ENCODE results near the gene DISC1.

DISC1 gene

DNA sequence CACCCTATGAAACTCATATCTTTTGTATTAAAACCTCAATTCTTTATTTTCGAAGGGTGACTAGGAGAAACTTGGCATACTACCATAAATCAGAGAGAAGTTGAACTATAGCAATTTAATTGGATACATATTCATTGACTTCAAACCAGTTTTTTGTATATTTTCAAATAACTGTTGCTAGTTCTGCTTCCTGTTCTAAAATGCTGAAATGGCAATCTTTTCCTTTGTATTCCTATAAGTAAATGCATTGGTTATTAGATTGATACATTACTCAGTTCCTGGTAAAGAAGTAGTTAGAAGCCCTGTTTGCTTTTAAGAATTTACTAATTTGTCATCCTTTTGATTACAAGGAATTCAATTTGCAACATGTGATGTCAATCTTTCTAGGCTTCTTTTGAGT is 200.0 kb downstream of the DISC1 start:
- ATAC-seq: no peak
- TF ChIP-seq, protein P1, sequence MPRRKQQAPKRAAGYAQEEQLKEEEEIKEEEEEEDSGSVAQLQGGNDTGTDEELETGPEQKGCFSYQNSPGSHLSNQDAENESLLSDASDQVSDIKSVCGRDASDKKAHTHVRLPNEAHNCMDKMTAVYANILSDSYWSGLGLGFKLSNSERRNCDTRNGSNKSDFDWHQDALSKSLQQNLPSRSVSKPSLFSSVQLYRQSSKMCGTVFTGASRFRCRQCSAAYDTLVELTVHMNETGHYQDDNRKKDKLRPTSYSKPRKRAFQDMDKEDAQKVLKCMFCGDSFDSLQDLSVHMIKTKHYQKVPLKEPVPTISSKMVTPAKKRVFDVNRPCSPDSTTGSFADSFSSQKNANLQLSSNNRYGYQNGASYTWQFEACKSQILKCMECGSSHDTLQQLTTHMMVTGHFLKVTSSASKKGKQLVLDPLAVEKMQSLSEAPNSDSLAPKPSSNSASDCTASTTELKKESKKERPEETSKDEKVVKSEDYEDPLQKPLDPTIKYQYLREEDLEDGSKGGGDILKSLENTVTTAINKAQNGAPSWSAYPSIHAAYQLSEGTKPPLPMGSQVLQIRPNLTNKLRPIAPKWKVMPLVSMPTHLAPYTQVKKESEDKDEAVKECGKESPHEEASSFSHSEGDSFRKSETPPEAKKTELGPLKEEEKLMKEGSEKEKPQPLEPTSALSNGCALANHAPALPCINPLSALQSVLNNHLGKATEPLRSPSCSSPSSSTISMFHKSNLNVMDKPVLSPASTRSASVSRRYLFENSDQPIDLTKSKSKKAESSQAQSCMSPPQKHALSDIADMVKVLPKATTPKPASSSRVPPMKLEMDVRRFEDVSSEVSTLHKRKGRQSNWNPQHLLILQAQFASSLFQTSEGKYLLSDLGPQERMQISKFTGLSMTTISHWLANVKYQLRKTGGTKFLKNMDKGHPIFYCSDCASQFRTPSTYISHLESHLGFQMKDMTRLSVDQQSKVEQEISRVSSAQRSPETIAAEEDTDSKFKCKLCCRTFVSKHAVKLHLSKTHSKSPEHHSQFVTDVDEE (CRISPR knock-in tag; IDR thresholded peaks at IDR 0.05): no peak
- no peak for TF ChIP-seq ZNF8 (CRISPR knock-in tag; IDR thresholded peaks at IDR 0.05)
- no peak for TF ChIP-seq CSDC2 (CRISPR knock-in tag; IDR thresholded peaks at IDR 0.05)
- TF ChIP-seq, protein P2, sequence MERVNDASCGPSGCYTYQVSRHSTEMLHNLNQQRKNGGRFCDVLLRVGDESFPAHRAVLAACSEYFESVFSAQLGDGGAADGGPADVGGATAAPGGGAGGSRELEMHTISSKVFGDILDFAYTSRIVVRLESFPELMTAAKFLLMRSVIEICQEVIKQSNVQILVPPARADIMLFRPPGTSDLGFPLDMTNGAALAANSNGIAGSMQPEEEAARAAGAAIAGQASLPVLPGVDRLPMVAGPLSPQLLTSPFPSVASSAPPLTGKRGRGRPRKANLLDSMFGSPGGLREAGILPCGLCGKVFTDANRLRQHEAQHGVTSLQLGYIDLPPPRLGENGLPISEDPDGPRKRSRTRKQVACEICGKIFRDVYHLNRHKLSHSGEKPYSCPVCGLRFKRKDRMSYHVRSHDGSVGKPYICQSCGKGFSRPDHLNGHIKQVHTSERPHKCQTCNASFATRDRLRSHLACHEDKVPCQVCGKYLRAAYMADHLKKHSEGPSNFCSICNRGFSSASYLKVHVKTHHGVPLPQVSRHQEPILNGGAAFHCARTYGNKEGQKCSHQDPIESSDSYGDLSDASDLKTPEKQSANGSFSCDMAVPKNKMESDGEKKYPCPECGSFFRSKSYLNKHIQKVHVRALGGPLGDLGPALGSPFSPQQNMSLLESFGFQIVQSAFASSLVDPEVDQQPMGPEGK (CRISPR knock-in tag; IDR thresholded peaks at IDR 0.05; ENCODE audit: borderline replicate concordance): no peak
- no peak for TF ChIP-seq ZC3H10 (CRISPR knock-in tag; IDR thresholded peaks at IDR 0.05)
- no peak for TF ChIP-seq SNAI2 (CRISPR knock-in tag; IDR thresholded peaks at IDR 0.05)

DNA sequence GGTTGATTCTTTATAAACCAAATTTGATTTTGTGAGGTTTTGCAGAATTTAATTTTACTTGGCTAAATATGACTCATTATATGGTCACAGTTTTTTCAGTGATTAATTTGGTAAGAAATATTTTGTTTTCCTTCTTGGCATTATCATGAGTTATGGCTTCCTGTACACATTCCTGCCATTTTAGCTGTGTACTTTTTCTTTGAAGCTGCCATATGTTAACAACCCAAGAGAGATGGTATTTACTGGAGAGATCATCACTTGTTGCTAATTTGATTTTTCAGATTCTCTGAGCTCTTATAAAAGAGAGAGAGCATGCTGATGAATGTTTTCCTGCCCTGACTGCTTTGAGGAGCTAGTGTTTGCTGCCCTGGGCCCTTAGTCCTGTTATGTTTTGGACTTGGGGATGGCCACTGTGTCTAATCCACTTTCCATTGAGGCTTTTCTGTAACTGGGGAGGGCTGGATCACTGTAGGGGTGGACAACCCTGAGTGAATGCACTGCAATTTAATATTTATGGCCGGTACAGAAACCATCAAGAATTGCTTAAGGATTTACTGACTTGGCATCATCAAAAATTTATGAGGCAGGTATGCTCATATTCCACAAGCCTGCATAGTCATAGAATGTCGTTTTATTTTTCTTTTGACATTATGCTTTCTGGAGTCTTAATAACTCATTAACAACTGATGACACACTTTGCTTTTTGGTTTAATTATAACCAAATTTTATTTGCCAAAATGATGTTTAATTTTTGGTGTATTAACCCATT is 200.9 kb downstream of the DISC1 start:
- ATAC-seq: peak; percentile 87
- TF ChIP-seq, protein P3, sequence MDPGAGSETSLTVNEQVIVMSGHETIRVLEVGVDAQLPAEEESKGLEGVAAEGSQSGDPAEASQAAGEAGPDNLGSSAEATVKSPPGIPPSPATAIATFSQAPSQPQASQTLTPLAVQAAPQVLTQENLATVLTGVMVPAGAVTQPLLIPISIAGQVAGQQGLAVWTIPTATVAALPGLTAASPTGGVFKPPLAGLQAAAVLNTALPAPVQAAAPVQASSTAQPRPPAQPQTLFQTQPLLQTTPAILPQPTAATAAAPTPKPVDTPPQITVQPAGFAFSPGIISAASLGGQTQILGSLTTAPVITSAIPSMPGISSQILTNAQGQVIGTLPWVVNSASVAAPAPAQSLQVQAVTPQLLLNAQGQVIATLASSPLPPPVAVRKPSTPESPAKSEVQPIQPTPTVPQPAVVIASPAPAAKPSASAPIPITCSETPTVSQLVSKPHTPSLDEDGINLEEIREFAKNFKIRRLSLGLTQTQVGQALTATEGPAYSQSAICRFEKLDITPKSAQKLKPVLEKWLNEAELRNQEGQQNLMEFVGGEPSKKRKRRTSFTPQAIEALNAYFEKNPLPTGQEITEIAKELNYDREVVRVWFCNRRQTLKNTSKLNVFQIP (CRISPR knock-in tag; IDR thresholded peaks at IDR 0.05; ENCODE audit: borderline replicate concordance, low read depth): peak; percentile 98; the same call in 1 of the 2 replicates
- TF ChIP-seq, protein P2 (CRISPR knock-in tag; IDR thresholded peaks at IDR 0.05; ENCODE audit: borderline replicate concordance): peak; percentile 97
- TF ChIP-seq, protein P1 (CRISPR knock-in tag; IDR thresholded peaks at IDR 0.05): no peak
- no peak for TF ChIP-seq BACH2 (CRISPR knock-in tag; IDR thresholded peaks at IDR 0.05; ENCODE audit: borderline replicate concordance)
- TF ChIP-seq TCF4 (CRISPR knock-in tag; IDR thresholded peaks at IDR 0.05; ENCODE audit: borderline replicate concordance): no peak
- peak; percentile 87 for TF ChIP-seq RARB (CRISPR knock-in tag; IDR thresholded peaks at IDR 0.05)
- TF ChIP-seq OSR1 (CRISPR knock-in tag; IDR thresholded peaks at IDR 0.05): no peak; the same call in 1 of the 2 replicates
- no peak for TF ChIP-seq ARNTL (CRISPR knock-in tag; IDR thresholded peaks at IDR 0.05; ENCODE audit: borderline replicate concordance, low read depth)
- no peak for TF ChIP-seq ESRRG (CRISPR knock-in tag; IDR thresholded peaks at IDR 0.05)
- TF ChIP-seq TOX (CRISPR knock-in tag; IDR thresholded peaks at IDR 0.05; ENCODE audit: borderline replicate concordance): peak; percentile 98
- no peak for TF ChIP-seq ZNF8 (CRISPR knock-in tag; IDR thresholded peaks at IDR 0.05)
- no peak for TF ChIP-seq PPARA (CRISPR knock-in tag; IDR thresholded peaks at IDR 0.05; ENCODE audit: borderline replicate concordance)
- peak; percentile 73; the same call in 1 of the 2 replicates for TF ChIP-seq GLIS3 (CRISPR knock-in tag; IDR thresholded peaks at IDR 0.05)
- TF ChIP-seq CSRNP3 (CRISPR knock-in tag; IDR thresholded peaks at IDR 0.05): no peak; the same call in 1 of the 2 replicates
- no peak for TF ChIP-seq ZFP30 (CRISPR knock-in tag; IDR thresholded peaks at IDR 0.05)
- no peak for TF ChIP-seq CSDC2 (CRISPR knock-in tag; IDR thresholded peaks at IDR 0.05)
- TF ChIP-seq ZNF70 (CRISPR knock-in tag; IDR thresholded peaks at IDR 0.05): no peak
- TF ChIP-seq ZFP3 (CRISPR knock-in tag; IDR thresholded peaks at IDR 0.05): 0 out of 2 replicates have a peak, but pooled peaks have one; percentile 64
- TF ChIP-seq ZC3H10 (CRISPR knock-in tag; IDR thresholded peaks at IDR 0.05): peak; percentile 98
- no peak for TF ChIP-seq SNAI2 (CRISPR knock-in tag; IDR thresholded peaks at IDR 0.05)
- TF ChIP-seq CREB5 (CRISPR knock-in tag; IDR thresholded peaks at IDR 0.05; ENCODE audit: low read depth): no peak
- peak; percentile 96 for TF ChIP-seq ISL1 (CRISPR knock-in tag; IDR thresholded peaks at IDR 0.05)
- TF ChIP-seq ZNF565 (CRISPR knock-in tag; conservative IDR thresholded peaks at IDR 0.05; ENCODE audit: low read depth): no peak
